Neural progenitor cell (in vitro differentiated cells): Measurements from ENCODE around the gene SOCS2. TPM values are rescaled to one million over a fixed set of nuclear protein-coding genes. Genes with fewer than 3 reads are reported as not detected.

ENCODE experiments used
- DNase-seq: peaks from one replicate; pipeline ENCODE4 v3.0.0-alpha.2; 2016; ENCODE audit warnings: low spot score
- H2AFZ ChIP-seq: fragments of 200-600 bp; sonication (generic); replicated peaks from 2 replicates; pipeline ENCODE4 v1.6.1; 2016; ENCODE audit warnings: antibody characterized with exemption
- H3F3A ChIP-seq: fragments of 200-600 bp; sonication (generic); 2 replicates; pipeline ENCODE4 v1.6.1; 2016; ENCODE audit warnings: antibody characterized with exemption, low read depth
- H3K27ac ChIP-seq: fragments of 200-600 bp; sonication (generic); 2 replicates; pipeline ENCODE4 v1.5.1; 2016; ENCODE audit warnings: mild to moderate bottlenecking
- H3K27me3 ChIP-seq: fragments of 200-600 bp; sonication (generic); 2 replicates; pipeline ENCODE4 v1.6.1; 2016; ENCODE audit warnings: mild to moderate bottlenecking, moderate library complexity
- H3K36me3 ChIP-seq: fragments of 200-600 bp; sonication (generic); 2 replicates; pipeline ENCODE4 v1.5.1; 2016
- H3K4me1 ChIP-seq: fragments of 200-600 bp; sonication (generic); 2 replicates; pipeline ENCODE4 v1.6.1; 2016; ENCODE audit warnings: mixed run types
- H3K4me2 ChIP-seq: fragments of 200-600 bp; sonication (generic); 2 replicates; pipeline ENCODE4 v1.6.1; 2016
- H3K4me3 ChIP-seq: fragments of 200-600 bp; sonication (generic); 2 replicates; pipeline ENCODE4 v1.5.1; 2016
- H3K79me2 ChIP-seq: fragments of 200-600 bp; sonication (generic); 2 replicates; pipeline ENCODE4 v1.6.1; 2016; ENCODE audit warnings: low read depth
- H3K9ac ChIP-seq: fragments of 200-600 bp; sonication (generic); 2 replicates; pipeline ENCODE4 v1.6.1; 2016
- H3K9me3 ChIP-seq: fragments of 200-600 bp; sonication (generic); 2 replicates; pipeline ENCODE4 v1.5.1; 2016; ENCODE audit warnings: low read depth
- H4K20me1 ChIP-seq: fragments of 200-600 bp; sonication (generic); 2 replicates; pipeline ENCODE4 v1.6.1; 2016; ENCODE audit warnings: low read depth
- H3K27ac Mint-ChIP-seq: 3 replicates; pipeline ENCODE4 v1.8.0; 2021; ENCODE audit warnings: mixed read lengths
- H3K27me3 Mint-ChIP-seq: 2 replicates; pipeline ENCODE4 v1.8.0; 2022; ENCODE audit warnings: low read depth, mild to moderate bottlenecking, inconsistent platforms, moderate library complexity, mixed read lengths; ENCODE audit not compliant: insufficient read depth
- H3K36me3 Mint-ChIP-seq: 3 replicates; pipeline ENCODE4 v1.8.0; 2021; ENCODE audit warnings: mixed read lengths
- H3K4me1 Mint-ChIP-seq: 3 replicates; pipeline ENCODE4 v1.8.0; 2021; ENCODE audit warnings: mixed read lengths
- H3K4me3 Mint-ChIP-seq: 3 replicates; pipeline ENCODE4 v1.8.0; 2021; ENCODE audit warnings: mild to moderate bottlenecking, moderate library complexity, mixed read lengths
- H3K9me3 Mint-ChIP-seq: 3 replicates; pipeline ENCODE4 v1.8.0; 2020; ENCODE audit warnings: mixed read lengths
- EZH2 ChIP-seq: fragments of 200-600 bp; sonication (generic); IDR thresholded peaks from 2 replicates; pipeline ENCODE4 v1.6.1; 2017; ENCODE audit warnings: antibody characterized with exemption, mild to moderate bottlenecking, moderate library complexity
- EZH2phosphoT487 ChIP-seq: fragments of 200-600 bp; sonication (generic); IDR thresholded peaks from 2 replicates; pipeline ENCODE4 v1.6.1; 2017; ENCODE audit warnings: antibody characterized with exemption
- total RNA-seq: library from RNA; depleted of rRNA; stranded (reverse); fragments of >200 nt; gene quantifications from 2 replicates; pipeline ENCODE4 v1.2.3, GENCODE V29; 2015; ENCODE audit warnings: low replicate concordance
- TF ChIP-seq, protein P1 (sequence below): fragments of 200-600 bp; sonication (generic); IDR thresholded peaks from 2 replicates; pipeline ENCODE4 v1.5.1; 2017; ENCODE audit warnings: antibody characterized with exemption, mild to moderate bottlenecking

Gene SOCS2
- total RNA-seq, 1 donor from 2014 or later, result 4.9 TPM

DNA sequence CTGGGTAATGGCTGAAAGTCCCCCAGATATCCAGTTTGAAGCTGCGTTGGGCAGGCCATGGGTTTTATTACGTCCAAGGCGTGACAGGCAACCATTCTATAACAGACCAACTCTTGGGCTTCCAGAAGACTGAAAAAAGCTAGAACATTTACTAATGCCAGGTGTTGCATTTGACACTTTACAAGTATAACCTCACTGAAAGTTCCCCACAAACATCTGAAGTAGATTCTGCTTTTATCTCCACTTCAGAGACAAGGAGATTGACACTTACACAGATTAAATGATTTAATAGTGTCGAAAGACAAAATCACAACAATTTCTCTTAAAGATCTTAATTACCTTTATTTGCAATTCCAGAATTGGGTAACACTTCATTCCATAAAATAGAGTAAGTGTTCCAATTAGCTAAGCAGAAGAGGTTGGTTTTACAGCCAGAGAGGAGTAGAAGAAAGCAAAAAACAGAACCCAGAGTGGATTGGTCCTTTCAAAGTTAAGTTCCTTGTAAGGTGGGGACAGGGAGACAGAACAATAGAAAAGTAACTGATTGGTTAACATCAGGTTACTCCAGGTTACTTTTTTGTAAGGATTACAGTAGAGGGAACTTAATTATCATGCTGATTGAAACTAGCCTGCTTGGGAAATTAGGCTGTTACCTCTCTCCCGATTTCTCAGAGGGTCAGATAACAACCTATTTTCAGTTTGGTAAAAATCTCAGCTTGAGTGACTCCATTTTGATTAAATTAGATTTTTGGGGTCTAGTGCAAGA, 11.3 kb downstream of the SOCS2 start:
- no peaks in the 10 kb centered on the region for H3K27me3 ChIP-seq
- no peaks in the 10 kb centered on the region for H4K20me1 ChIP-seq
- no peaks in the 10 kb centered on the region for H3K4me1 Mint-ChIP-seq
- no peaks in the 10 kb centered on the region for H3K9me3 Mint-ChIP-seq
- peaks cover 3% of the 10 kb centered on the region for H3K36me3 Mint-ChIP-seq
- H3K27ac Mint-ChIP-seq, result no peak overlapping the region
- no peaks in the 10 kb centered on the region for H3K36me3 ChIP-seq
- H3F3A ChIP-seq, result no peaks in the 10 kb centered on the region
- TF ChIP-seq EZH2 (no peak), EZH2phosphoT487 (no peak)
- TF ChIP-seq, protein P1, sequence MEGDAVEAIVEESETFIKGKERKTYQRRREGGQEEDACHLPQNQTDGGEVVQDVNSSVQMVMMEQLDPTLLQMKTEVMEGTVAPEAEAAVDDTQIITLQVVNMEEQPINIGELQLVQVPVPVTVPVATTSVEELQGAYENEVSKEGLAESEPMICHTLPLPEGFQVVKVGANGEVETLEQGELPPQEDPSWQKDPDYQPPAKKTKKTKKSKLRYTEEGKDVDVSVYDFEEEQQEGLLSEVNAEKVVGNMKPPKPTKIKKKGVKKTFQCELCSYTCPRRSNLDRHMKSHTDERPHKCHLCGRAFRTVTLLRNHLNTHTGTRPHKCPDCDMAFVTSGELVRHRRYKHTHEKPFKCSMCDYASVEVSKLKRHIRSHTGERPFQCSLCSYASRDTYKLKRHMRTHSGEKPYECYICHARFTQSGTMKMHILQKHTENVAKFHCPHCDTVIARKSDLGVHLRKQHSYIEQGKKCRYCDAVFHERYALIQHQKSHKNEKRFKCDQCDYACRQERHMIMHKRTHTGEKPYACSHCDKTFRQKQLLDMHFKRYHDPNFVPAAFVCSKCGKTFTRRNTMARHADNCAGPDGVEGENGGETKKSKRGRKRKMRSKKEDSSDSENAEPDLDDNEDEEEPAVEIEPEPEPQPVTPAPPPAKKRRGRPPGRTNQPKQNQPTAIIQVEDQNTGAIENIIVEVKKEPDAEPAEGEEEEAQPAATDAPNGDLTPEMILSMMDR, result no peak
- no peaks in the 10 kb centered on the region for H3K27me3 Mint-ChIP-seq
- peak overlapping the region; percentile 36 for H3K4me2 ChIP-seq
- peaks cover 11% of the 10 kb centered on the region for H3K4me1 ChIP-seq
- H3K9me3 ChIP-seq, result no peaks in the 10 kb centered on the region
- no peak overlapping the region for H3K4me3 ChIP-seq
- H3K9ac ChIP-seq, result no peak overlapping the region
- no peak overlapping the region for H3K4me3 Mint-ChIP-seq
- no peaks in the 10 kb centered on the region for H3K79me2 ChIP-seq
- H3K27ac ChIP-seq, result no peak overlapping the region
- H2AFZ ChIP-seq, result no peak overlapping the region
- DNase-seq, result no peak

DNA sequence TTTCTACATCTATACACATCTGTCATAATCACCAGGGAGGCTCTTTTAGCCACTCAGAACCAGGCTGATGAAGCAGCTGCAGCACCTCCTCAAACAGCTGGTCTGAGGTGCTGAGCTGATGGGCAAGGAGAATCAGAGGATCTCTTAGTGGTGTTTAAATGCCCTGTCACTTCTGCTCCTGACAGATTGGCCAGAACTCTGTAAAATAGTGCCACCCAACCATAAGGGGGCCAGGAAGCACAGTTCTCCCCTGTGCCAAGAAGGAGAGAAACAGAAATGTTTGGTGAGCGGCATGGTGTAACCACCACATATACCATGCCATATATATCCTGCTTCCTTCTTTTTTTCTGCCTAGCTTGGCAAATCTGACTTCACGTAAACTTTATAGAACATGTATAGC, 12.8 kb downstream of the SOCS2 start:
- Histone ChIP-seq H3K4me3 (no peak overlapping the region), H3K4me1 (peaks cover 11% of the 10 kb centered on the region), H3K36me3 (no peaks in the 10 kb centered on the region), H3K9me3 (no peaks in the 10 kb centered on the region), H3K4me2 (no peak overlapping the region), H3K27me3 (peaks cover 5% of the 10 kb centered on the region), H3K79me2 (no peaks in the 10 kb centered on the region), H4K20me1 (no peaks in the 10 kb centered on the region), H2AFZ (no peak overlapping the region), H3K9ac (no peak overlapping the region), H3F3A (no peaks in the 10 kb centered on the region), H3K27ac (no peak overlapping the region)
- no peak for DNase-seq
- H3K36me3 Mint-ChIP-seq, result no peaks in the 10 kb centered on the region
- H3K27me3 Mint-ChIP-seq, result peaks cover 4% of the 10 kb centered on the region
- H3K4me1 Mint-ChIP-seq, result no peaks in the 10 kb centered on the region
- no peak overlapping the region for H3K4me3 Mint-ChIP-seq
- no peak overlapping the region for H3K27ac Mint-ChIP-seq
- peaks cover 3% of the 10 kb centered on the region for H3K9me3 Mint-ChIP-seq
- TF ChIP-seq EZH2phosphoT487 (no peak), EZH2 (no peak)
- TF ChIP-seq, protein P1, result no peak

DNA sequence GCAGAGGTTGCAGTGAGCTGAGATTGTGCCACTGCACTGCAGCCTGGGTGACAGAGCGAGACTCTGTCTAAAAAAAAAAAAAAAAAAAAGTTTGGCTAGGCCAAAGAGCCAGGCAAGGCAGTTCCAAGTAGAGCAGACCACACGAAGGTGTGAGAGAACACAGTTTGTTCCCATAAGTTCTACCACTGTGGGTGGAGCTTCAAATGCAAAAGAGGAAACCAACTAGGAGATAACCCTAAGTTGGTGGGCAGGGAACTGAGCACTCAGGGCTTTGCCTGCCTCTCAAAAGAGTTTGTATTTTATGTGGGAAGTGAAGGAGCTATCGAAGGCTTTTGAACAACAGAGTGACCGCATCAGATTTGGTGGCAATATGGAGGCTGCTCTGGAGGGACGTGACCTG, 15.1 kb downstream of the SOCS2 start:
- H3K36me3 Mint-ChIP-seq, result no peaks in the 10 kb centered on the region
- peaks cover 19% of the 10 kb centered on the region for H3K4me1 ChIP-seq
- H2AFZ ChIP-seq, result no peak overlapping the region
- no peak for DNase-seq
- TF ChIP-seq EZH2phosphoT487, result no peak
- no peak for TF ChIP-seq EZH2
- TF ChIP-seq, protein P1, result no peak
- no peaks in the 10 kb centered on the region for H3K9me3 ChIP-seq
- no peaks in the 10 kb centered on the region for H3K79me2 ChIP-seq
- peaks cover 9% of the 10 kb centered on the region for H3K4me1 Mint-ChIP-seq
- no peaks in the 10 kb centered on the region for H3K36me3 ChIP-seq
- H4K20me1 ChIP-seq, result no peaks in the 10 kb centered on the region
- peaks cover 29% of the 10 kb centered on the region for H3K27me3 ChIP-seq
- peaks cover 4% of the 10 kb centered on the region for H3K9me3 Mint-ChIP-seq
- no peak overlapping the region for H3K4me2 ChIP-seq
- H3K9ac ChIP-seq, result no peak overlapping the region
- H3K27ac ChIP-seq, result no peak overlapping the region
- peaks cover 7% of the 10 kb centered on the region for H3K27me3 Mint-ChIP-seq
- H3K27ac Mint-ChIP-seq, result no peak overlapping the region
- no peak overlapping the region for H3K4me3 Mint-ChIP-seq
- H3K4me3 ChIP-seq, result no peak overlapping the region
- H3F3A ChIP-seq, result no peaks in the 10 kb centered on the region
